IMR-90 (cell line): ENCODE data around the gene PCNX2. TPM values are rescaled to one million over a fixed set of nuclear protein-coding genes. Genes with fewer than 3 reads are reported as not detected.

Source experiments
- ATAC-seq: fragments of 200-7000 bp; cut with Tn5 transposase; 2 replicates; pipeline ENCODE4 v1.9.1; 2020; ENCODE audit warnings: low read depth, mild to moderate bottlenecking, moderate library complexity
- BruUV-seq: library from RNA; stranded (reverse); fragments of 400-500 nt; replicated peaks from 2 replicates; lab custom pipeline; 2021; lab: Mats Ljungman, UMichigan
- CTCF ChIA-PET: fragments of 300-600 bp; formaldehyde crosslinking; extraction: SDS; loops from one replicate; lab custom pipeline; 2021; ENCODE audit warnings: antibody characterized with exemption; lab: Yijun Ruan, JAX
- POLR2A ChIA-PET: fragments of 300-600 bp; sonication (Branson Sonifier 250); formaldehyde crosslinking; loops from one replicate; lab custom pipeline; 2022; ENCODE audit warnings: antibody characterized with exemption; ENCODE audit not compliant: unreplicated experiment; lab: Charles Lee
- DNase-seq: peaks from one replicate; pipeline ENCODE4 v3.0.0; 2013
- H2AFZ ChIP-seq: replicated peaks from 2 replicates; pipeline ENCODE3; 2013; ENCODE audit warnings: low read length, mild to moderate bottlenecking; ENCODE audit not compliant: poor library complexity
- H2AK5ac ChIP-seq: 2 replicates; pipeline ENCODE4 v1.6.1; 2013; ENCODE audit warnings: low read depth, low read length, inconsistent platforms
- H2AK9ac ChIP-seq: replicated peaks from 2 replicates; pipeline ENCODE3; 2013; ENCODE audit warnings: mild to moderate bottlenecking, low read depth, low read length, moderate library complexity; ENCODE audit not compliant: poor library complexity
- H2BK120ac ChIP-seq: 2 replicates; pipeline ENCODE4 v1.6.1; 2013; ENCODE audit warnings: low read depth, low read length, inconsistent platforms
- H2BK15ac ChIP-seq: 3 replicates; pipeline ENCODE4 v1.6.1; 2013; ENCODE audit warnings: low read depth, low read length, inconsistent platforms
- H2BK20ac ChIP-seq: 2 replicates; pipeline ENCODE4 v1.6.1; 2013; ENCODE audit warnings: low read depth, mild to moderate bottlenecking, inconsistent platforms, low read length, moderate library complexity
- H2BK5ac ChIP-seq: 2 replicates; pipeline ENCODE4 v1.6.1; 2013; ENCODE audit warnings: mild to moderate bottlenecking, low read depth, low read length, inconsistent platforms; ENCODE audit not compliant: poor library complexity, severe bottlenecking
- H3K14ac ChIP-seq: replicated peaks from 2 replicates; pipeline ENCODE4 v1.6.1; 2013; ENCODE audit warnings: low read depth, low read length, inconsistent platforms
- H3K18ac ChIP-seq: 2 replicates; pipeline ENCODE4 v1.6.1; 2013; ENCODE audit warnings: low read depth, low read length, control low read depth
- H3K23ac ChIP-seq: 2 replicates; pipeline ENCODE4 v1.6.1; 2013; ENCODE audit warnings: low read depth, low read length, inconsistent platforms
- H3K27ac ChIP-seq: 2 replicates; pipeline ENCODE4 v1.5.1; 2013; ENCODE audit warnings: mild to moderate bottlenecking, control low read depth, low read length; ENCODE audit not compliant: insufficient read depth
- H3K27me3 ChIP-seq: 2 replicates; pipeline ENCODE4 v1.6.1; 2013; ENCODE audit warnings: low read length; ENCODE audit not compliant: control insufficient read depth, insufficient read depth
- H3K36me3 ChIP-seq: 2 replicates; pipeline ENCODE4 v1.6.1; 2013; ENCODE audit warnings: low read length, mixed read lengths; ENCODE audit not compliant: control insufficient read depth, insufficient read depth
- H3K4ac ChIP-seq: 2 replicates; pipeline ENCODE4 v1.6.1; 2013; ENCODE audit warnings: low read depth, low read length, inconsistent platforms
- H3K4me1 ChIP-seq: 2 replicates; pipeline ENCODE4 v1.6.1; 2013; ENCODE audit warnings: low read length, mixed read lengths; ENCODE audit not compliant: control insufficient read depth, insufficient read depth
- H3K4me2 ChIP-seq: 2 replicates; pipeline ENCODE4 v1.6.1; 2013; ENCODE audit warnings: low read depth, mild to moderate bottlenecking, control low read depth, low read length, moderate library complexity
- H3K4me3 ChIP-seq: 2 replicates; pipeline ENCODE4 v1.5.1; 2013; ENCODE audit warnings: low read depth, mild to moderate bottlenecking, control low read depth, low read length, moderate library complexity; ENCODE audit not compliant: insufficient read depth
- H3K56ac ChIP-seq: 2 replicates; pipeline ENCODE4 v1.6.1; 2013; ENCODE audit warnings: low read length, inconsistent platforms; ENCODE audit not compliant: insufficient read depth; ENCODE audit errors: extremely low read depth
- H3K79me1 ChIP-seq, 2 experiments: 2 replicates each; pipeline ENCODE4 v1.6.1; 2013; ENCODE audit warnings: low read length in 2 of 2, inconsistent platforms in 1 of 2, low read depth in 1 of 2
- H3K9ac ChIP-seq: 2 replicates; pipeline ENCODE4 v1.6.1; 2013; ENCODE audit warnings: low read depth, low read length, control low read depth
- H3K9me1 ChIP-seq: 2 replicates; pipeline ENCODE4 v1.6.1; 2013; ENCODE audit warnings: low read length, inconsistent platforms; ENCODE audit not compliant: insufficient read depth
- H3K9me3 ChIP-seq: 2 replicates; pipeline ENCODE4 v1.6.1; 2013; ENCODE audit warnings: low read length; ENCODE audit not compliant: control insufficient read depth, insufficient read depth
- H4K20me1 ChIP-seq: 2 replicates; pipeline ENCODE4 v1.6.1; 2013; ENCODE audit warnings: low read length, inconsistent platforms; ENCODE audit not compliant: insufficient read depth
- H4K5ac ChIP-seq: 2 replicates; pipeline ENCODE4 v1.6.1; 2013; ENCODE audit warnings: mild to moderate bottlenecking, low read depth, low read length, control low read depth
- H4K8ac ChIP-seq, 2 experiments: 2 replicates each; pipeline ENCODE4 v1.6.1; 2013; ENCODE audit warnings: low read depth in 2 of 2, low read length in 2 of 2, control low read depth in 1 of 2, inconsistent platforms in 1 of 2
- H4K91ac ChIP-seq: 2 replicates; pipeline ENCODE4 v1.6.1; 2013; ENCODE audit warnings: low read depth, low read length, inconsistent platforms; ENCODE audit not compliant: insufficient read depth
- MXI1 ChIP-seq: IDR thresholded peaks from 2 replicates; pipeline ENCODE4 v1.6.1; 2012; ENCODE audit warnings: low read depth, mild to moderate bottlenecking, low read length, moderate library complexity, borderline replicate concordance
- NFE2L2 ChIP-seq: fragments of 150-350 bp; IDR thresholded peaks from 2 replicates; pipeline ENCODE4 v1.6.1; 2016; ENCODE audit warnings: low read depth, mild to moderate bottlenecking, low read length
- RAD21 ChIP-seq: IDR thresholded peaks from 2 replicates; pipeline ENCODE4 v1.6.1; 2012; ENCODE audit warnings: low read length, improper control_type of control experiment
- RCOR1 ChIP-seq: IDR thresholded peaks from 2 replicates; pipeline ENCODE4 v1.6.1; 2012; ENCODE audit warnings: mild to moderate bottlenecking, low read length, improper control_type of control experiment; ENCODE audit not compliant: insufficient replicate concordance
- WGBS, 2 experiments: methylation state at CpG; one replicate each; pipeline versions ENCODE4 v1.1.5 to v1.1.7; 2013; ENCODE audit warnings: missing lambda C conversion rate in 2 of 2; ENCODE audit not compliant: insufficient read length in 1 of 2; ENCODE audit errors: extremely low coverage in 2 of 2; 5-methylcytosine and 5-hydroxymethylcytosine counted together
- dilution Hi-C: fragments of 300-500 bp; cut with HindIII; formaldehyde crosslinking; loops from one replicate; pipeline ENCODE4 v1.14.3; 2018; ENCODE audit warnings: low sequenced_read_pairs; ENCODE audit not compliant: unreplicated experiment
- in situ Hi-C: fragments of 300-500 bp; cut with MboI; formaldehyde crosslinking; loops from 3 replicates; pipeline ENCODE4 v1.14.3; 2019; ENCODE audit warnings: low sequenced_read_pairs, inconsistent platforms, mixed read lengths
- intact Hi-C: fragments of 100-400 bp; cut with micrococcal nuclease; formaldehyde crosslinking; loops from 2 replicates; pipeline ENCODE4 v1.10.0; 2022
- polyA plus RNA-seq, 3 experiments: library from polyadenylated mRNA; depleted of rRNA; stranded (reverse); fragments of >200 nt; gene quantifications; 2 replicates each; pipeline ENCODE4 v1.2.3, GENCODE V29; 2012; ENCODE audit warnings: low replicate concordance in 1 of 3
- total RNA-seq: library from RNA; depleted of rRNA; stranded (reverse); fragments of >200 nt; gene quantifications from 2 replicates; pipeline ENCODE4 v1.2.3, GENCODE V29; 2012
- TF ChIP-seq, protein P1 (sequence below): conservative IDR thresholded peaks from 2 replicates; pipeline ENCODE4 v1.5.1; 2012; ENCODE audit warnings: mild to moderate bottlenecking, low read depth, low read length, improper control_type of control experiment

Gene PCNX2
- total and polyA plus RNA-seq, 2 of the 4 experiments (the other 2 are of a cell fraction), result 15.9 to 22.6 TPM

DNA sequence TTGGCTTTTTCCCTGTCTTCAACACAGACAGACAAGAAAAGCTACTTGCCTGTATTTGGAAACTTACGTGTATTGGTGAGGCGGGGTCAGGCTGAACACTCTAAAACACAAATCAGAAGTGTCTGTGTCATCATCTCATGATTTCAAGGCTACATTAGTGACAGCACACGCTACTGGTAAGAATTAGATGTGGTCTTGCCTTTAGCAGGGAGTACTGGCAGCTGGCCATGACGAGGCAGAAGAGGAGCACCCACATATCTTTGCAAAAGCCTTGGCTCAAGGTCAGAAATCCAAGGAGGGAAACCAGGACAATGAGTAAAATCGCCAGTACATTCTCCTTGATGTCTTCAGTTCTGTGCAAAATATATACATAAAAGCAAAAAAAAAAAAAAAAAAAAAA lies 77.7 kb downstream of the PCNX2 start:
- BruUV-seq, result no TSS peak
- dilution Hi-C loops, result no loop called here
- POLR2A ChIA-PET, result no interaction called here

More for the DNA sequence above, 77.7 kb downstream of the PCNX2 start:
- H3K14ac ChIP-seq, result no peak overlapping the region
- no peaks in the 10 kb centered on the region for H3K9me1 ChIP-seq
- H3K9me3 ChIP-seq, result no peaks in the 10 kb centered on the region
- peaks cover 10% of the 10 kb centered on the region for H3K36me3 ChIP-seq
- no peak overlapping the region for H4K8ac ChIP-seq
- H2BK5ac ChIP-seq, result no peak overlapping the region
- CTCF ChIA-PET, result no interaction called here
- no peak overlapping the region; the same call in 1 of the 2 replicates for H2AK5ac ChIP-seq
- H2AFZ ChIP-seq, result no peak overlapping the region
- no peaks in the 10 kb centered on the region for H4K20me1 ChIP-seq
- H3K4ac ChIP-seq, result no peak overlapping the region
- no peak overlapping the region for H3K4me2 ChIP-seq
- H3K4me3 ChIP-seq, result no peak overlapping the region
- H3K9ac ChIP-seq, result no peak overlapping the region
- H3K4me1 ChIP-seq, result peaks cover 4% of the 10 kb centered on the region
- H3K23ac ChIP-seq, result no peak overlapping the region
- no CpG with 5 or more reads among the region's 5 CpGs for WGBS, 2 experiments
- H3K27ac ChIP-seq, result no peak overlapping the region
- no peak overlapping the region for H4K91ac ChIP-seq
- no peak overlapping the region for H3K56ac ChIP-seq
- no peak overlapping the region for H2BK15ac ChIP-seq
- in situ Hi-C loops, result no loop called here
- DNase-seq (no peak), ATAC-seq (no peak)
- H2BK20ac ChIP-seq, result no peak overlapping the region
- TF ChIP-seq RAD21 (no peak), NFE2L2 (no peak), RCOR1 (no peak), MXI1 (no peak)
- TF ChIP-seq, protein P1, sequence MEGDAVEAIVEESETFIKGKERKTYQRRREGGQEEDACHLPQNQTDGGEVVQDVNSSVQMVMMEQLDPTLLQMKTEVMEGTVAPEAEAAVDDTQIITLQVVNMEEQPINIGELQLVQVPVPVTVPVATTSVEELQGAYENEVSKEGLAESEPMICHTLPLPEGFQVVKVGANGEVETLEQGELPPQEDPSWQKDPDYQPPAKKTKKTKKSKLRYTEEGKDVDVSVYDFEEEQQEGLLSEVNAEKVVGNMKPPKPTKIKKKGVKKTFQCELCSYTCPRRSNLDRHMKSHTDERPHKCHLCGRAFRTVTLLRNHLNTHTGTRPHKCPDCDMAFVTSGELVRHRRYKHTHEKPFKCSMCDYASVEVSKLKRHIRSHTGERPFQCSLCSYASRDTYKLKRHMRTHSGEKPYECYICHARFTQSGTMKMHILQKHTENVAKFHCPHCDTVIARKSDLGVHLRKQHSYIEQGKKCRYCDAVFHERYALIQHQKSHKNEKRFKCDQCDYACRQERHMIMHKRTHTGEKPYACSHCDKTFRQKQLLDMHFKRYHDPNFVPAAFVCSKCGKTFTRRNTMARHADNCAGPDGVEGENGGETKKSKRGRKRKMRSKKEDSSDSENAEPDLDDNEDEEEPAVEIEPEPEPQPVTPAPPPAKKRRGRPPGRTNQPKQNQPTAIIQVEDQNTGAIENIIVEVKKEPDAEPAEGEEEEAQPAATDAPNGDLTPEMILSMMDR, result no peak
- H2BK120ac ChIP-seq, result no peak overlapping the region
- intact Hi-C loops, result no loop called here
- no peak overlapping the region for H2AK9ac ChIP-seq
- H3K79me1 ChIP-seq, result no peaks in the 10 kb centered on the region
- H4K5ac ChIP-seq, result no peak overlapping the region
- H3K27me3 ChIP-seq, result no peaks in the 10 kb centered on the region
- H3K18ac ChIP-seq, result no peak overlapping the region
